ENCODE data around the gene AK2.

DNA sequence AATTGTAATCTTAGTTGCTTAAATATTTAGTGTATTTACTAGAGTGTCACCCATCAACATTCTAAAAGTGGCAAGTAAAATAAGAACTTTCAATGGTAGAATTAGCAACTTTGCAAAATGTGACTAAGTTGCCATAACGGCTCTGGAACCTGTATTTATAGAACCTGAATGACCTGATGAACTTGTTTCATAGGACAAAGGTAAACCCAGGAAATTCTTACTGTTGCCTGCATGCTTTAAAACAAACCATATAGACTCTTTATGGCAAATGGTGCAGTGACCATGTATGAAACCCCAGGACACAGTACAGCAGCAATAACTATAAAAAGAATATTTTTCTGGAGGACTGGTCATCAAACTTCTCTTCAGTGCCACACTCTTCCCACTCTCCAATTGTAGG is 22.9 kb downstream of the AK2 start:
- TF ChIP-seq CTCF (conservative IDR thresholded peaks at IDR 0.05) (no peak), EZH2 (IDR thresholded peaks at IDR 0.05; ENCODE audit: low read depth) (no peak)
